ENCODE data around the gene GDF9.

GDF9 gene, protein sequence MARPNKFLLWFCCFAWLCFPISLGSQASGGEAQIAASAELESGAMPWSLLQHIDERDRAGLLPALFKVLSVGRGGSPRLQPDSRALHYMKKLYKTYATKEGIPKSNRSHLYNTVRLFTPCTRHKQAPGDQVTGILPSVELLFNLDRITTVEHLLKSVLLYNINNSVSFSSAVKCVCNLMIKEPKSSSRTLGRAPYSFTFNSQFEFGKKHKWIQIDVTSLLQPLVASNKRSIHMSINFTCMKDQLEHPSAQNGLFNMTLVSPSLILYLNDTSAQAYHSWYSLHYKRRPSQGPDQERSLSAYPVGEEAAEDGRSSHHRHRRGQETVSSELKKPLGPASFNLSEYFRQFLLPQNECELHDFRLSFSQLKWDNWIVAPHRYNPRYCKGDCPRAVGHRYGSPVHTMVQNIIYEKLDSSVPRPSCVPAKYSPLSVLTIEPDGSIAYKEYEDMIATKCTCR

DNA sequence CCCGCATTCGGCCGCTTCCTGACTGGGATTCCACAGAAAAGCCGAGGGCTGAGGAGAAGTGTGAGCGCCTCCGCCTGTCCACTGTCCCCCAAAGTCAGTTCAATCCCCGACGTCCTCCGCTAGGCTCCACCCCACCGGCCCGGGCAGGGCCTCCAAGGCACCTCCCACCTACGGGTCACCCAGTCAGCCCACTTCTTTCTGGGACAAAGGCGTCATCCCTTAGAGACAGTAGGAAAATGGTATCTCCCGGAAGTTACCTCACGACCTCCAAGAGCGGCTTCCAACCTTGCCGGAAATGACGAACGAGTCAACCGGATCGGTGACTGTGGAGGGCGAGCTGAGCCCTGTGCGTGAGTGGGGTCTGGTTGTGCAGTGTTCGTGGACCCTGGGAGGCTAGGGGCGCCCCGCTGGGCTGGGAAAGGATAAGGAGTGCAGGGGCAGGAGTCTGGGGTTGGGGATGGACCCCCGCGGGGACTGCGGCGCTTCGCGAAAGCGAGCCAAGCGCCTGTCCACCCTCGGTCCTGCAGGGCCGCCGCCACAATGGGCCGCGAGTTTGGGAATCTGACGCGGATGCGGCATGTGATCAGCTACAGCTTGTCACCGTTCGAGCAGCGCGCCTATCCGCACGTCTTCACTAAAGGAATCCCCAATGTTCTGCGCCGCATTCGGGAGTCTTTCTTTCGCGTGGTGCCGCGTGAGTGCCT is at the start of gene GDF9, which contains the start of gene UQCRQ:
Gene GDF9 (minus strand): TSS at position 128 of the 704 bp plus-strand sequence. CDS start 1,936 bp downstream, outside the sequence.
Gene UQCRQ (plus strand): TSS at position 301 of the 704 bp plus-strand sequence. CDS start 240 bp downstream, at position 541.
- peak; percentile 67 to 80 (median 76) for DNase-seq (ENCODE audit: low read depth in 3 of 3, low spot score in 1 of 3)

DNA sequence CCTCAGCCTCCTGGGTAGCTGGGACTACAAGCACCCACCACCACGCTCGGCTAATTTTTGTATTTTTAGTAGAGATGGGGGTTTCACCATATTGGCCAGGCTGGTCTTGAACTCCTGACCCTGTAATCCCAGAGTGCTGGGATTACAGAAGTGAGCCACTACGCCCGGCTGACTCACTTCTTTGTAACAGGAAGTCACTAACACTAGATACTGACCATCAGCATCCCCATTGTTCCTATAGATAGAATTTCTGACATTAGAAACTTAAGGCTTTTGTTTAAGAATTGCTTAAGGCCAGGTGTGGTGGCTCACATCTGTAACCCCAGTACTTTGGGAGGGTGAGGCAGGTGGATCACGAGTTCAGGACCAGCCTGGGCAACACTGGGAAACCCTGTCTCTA is 49.4 kb upstream of the GDF9 start:
- DNase-seq (ENCODE audit: low read depth in 3 of 3, low spot score in 1 of 3): no peak

DNA sequence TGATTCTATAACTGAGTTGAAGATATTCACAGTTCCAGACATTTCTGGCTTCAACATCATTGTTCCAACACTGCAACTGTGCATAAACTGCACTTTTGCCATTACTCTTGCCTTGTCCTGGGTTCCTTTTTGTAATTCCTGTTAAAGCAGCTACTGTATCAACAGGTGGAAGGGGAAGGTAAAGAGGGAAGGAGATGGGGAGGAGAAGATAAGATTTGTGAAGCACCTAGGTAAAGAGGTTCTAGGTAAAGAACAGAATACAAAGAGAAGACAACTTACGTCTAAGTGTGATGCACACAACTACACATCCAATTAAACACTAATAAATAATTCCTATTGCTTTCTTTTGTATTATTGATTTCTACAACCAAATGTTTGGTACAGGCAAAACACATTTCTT is 43.4 kb upstream of the GDF9 start:
- no peak for DNase-seq (ENCODE audit: low read depth in 3 of 3, low spot score in 1 of 3)

DNA sequence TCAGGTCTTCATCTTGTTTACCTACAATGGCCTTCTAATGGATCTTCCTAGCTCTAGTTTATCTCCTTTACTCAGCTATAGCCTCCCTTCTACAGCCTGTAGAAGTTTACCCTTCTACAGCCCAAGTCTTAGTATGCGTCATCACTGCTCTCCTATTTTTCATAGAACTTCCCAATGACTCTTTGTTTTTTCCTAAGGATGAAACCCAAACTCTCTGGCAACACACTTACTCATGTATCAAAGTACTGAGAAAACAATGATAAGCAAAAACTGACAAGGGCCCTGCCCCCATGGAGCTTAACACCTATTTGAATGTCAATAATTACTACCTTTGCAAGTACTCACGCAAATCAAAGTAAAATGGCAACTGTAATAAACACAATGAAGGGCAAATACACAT is 40.9 kb upstream of the GDF9 start:
- no peak for DNase-seq (ENCODE audit: low read depth in 3 of 3, low spot score in 1 of 3)

DNA sequence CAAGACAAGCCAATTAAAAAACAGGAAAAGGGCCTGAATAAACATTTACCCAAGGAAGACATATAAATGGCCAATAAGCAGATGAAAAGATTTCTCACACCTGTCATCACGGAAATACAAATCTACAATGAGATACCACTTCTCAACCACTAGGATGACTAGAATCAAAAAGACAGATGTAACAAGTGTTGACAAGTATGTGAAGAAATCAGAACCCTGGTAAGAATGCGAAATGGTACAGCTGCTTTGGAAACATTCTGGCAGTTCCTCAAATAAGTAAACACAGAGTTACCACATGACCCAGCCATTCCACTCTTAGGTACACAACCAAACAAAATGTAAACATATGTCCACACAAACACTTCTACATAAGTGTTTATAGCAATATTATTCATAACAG is 39.7 kb upstream of the GDF9 start:
- DNase-seq (ENCODE audit: low read depth in 3 of 3, low spot score in 1 of 3): no peak

DNA sequence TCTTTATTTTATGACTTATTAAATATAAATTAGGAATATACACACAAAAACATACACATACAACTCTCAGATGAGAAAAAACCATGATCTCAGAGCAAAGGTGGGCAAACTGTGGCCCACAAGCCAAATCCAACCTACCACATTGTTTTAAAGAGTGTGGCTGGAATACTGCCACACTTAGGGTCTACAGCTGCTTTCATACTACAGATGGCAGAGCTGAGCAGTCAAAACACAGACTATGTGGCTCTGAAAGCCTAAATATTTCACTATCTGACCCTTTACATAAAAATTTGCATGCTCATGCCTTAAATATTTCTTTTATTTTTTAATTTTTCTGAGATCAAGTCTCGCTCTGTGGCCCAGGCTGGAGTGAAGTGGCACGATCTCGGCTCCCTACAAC is 35.5 kb upstream of the GDF9 start:
- DNase-seq (ENCODE audit: low read depth in 3 of 3, low spot score in 1 of 3): no peak

DNA sequence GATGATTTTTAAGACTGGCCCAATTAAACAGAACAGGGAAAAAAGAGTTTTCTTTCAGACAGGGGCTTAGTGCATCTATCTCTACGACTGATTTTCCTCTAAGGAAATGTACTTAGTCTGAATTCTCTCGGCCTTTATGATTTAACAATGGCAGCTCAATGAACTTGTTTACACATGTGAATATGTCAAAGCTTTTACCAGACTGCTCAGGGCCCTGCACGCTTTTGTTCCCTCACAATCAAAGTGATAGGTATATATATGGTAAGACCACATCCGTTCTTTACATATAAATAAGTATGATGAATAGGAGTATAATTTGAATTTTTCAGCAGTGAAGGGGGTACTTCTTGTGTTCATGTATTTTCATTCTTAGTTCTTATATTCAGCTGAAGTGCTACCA is 34.8 kb upstream of the GDF9 start:
- DNase-seq (ENCODE audit: low read depth in 3 of 3, low spot score in 1 of 3): no peak

DNA sequence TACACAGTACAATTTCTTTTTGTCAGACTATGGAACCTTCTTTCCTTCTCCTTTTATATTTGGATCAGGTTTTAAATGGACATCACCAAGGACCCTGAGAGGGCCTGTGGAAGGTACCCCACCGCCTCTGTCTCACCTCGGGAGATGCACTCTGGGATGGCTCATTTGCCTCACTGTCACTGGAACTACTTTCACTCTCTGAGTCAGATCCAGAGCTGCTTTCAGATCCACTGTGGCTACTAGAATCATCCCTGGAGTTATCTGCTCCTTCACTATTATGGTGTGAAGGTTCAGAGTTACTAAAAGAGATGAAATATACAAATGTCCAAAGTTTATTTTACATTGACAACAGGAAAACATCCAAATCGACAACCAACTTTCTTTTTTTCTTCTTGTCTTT is 31.8 kb upstream of the GDF9 start:
- DNase-seq (ENCODE audit: low read depth in 3 of 3, low spot score in 1 of 3): no peak

DNA sequence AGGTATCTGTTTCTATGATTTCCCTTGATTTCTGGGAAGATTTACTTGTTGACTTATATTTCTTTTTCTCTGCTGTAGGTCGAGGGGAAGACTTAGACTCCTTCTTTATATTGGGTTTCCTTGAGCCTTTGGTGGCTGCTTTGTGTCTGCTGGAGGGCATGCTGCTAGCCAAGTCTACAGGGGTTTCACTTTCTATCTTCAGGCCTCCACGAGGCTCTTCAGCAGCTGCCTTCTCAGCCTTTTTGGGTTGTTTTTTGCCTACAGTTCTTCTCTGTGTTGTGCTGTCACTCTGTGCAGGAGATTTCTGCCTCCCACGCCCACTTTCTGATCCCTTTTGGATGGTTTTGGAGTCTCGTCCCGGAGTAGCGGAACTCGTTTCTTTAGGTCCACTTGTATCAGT is 30.4 kb upstream of the GDF9 start:
- no peak for DNase-seq (ENCODE audit: low read depth in 3 of 3, low spot score in 1 of 3)

DNA sequence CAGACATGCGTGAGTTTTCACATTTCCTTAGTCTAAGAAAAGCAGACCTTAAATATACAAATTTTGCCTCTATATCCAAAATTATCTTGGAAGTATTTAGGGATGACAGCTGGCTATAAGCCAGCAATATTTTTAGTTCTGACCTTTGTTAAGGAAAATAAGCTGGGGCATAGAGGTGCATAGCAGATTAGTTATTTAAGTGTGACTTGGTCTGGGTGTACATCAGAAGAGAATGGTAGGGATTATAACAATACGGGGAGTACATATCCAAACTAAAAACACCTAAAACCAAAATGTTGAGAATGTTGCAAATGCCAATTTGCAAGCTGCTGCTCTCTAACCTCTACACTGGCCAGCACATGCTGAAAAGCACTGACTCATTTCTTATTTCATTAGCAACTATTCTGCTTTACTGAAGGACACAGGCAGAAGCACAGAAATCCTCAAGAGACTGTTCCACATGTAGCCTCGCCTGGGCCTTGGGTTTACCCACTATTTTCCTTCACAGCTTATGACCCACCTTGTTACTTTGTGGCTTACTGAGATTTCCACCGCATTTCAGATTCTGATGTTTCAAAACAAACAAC is 29.5 kb upstream of the GDF9 start:
- no peak for DNase-seq (ENCODE audit: low read depth in 3 of 3, low spot score in 1 of 3)

DNA sequence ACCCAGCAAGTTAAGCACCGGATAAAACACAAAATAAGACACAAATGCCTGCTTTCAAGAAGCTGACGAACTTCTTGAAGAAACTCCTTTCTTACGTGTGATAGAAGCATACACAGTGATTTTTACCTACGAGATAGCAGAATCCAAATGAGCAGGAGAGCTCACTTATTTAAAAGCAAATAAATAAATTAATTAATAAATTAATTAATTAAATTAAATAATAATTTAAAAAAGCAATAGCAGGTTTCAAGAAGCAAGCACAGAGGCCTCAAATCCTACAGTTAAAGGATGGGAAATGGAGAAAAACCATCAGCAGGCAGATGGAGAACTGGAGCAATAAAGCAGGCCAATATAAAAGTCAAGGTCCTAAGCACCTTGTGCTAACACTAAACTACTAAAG is 24.5 kb upstream of the GDF9 start:
- no peak for DNase-seq (ENCODE audit: low read depth in 3 of 3, low spot score in 1 of 3)

DNA sequence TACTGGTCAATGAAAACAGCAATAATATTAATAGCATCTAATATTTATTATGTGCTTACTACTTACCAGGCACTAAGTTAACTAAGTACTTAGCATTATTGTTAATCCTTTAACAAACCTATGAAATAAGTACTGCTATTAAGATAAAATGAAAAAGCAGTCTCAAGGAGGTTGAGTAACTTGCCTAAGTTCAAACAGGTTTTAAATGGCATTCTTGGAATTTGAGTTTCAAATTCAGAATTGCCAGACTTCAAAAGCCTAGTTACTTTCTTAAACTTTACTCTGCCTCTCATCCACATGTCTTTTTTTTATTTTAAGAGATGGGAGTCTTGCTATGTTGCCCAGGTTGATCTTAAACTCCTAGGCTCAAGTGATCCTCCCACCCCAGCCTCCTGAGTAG is 23.2 kb upstream of the GDF9 start:
- DNase-seq (ENCODE audit: low read depth in 3 of 3, low spot score in 1 of 3): no peak

DNA sequence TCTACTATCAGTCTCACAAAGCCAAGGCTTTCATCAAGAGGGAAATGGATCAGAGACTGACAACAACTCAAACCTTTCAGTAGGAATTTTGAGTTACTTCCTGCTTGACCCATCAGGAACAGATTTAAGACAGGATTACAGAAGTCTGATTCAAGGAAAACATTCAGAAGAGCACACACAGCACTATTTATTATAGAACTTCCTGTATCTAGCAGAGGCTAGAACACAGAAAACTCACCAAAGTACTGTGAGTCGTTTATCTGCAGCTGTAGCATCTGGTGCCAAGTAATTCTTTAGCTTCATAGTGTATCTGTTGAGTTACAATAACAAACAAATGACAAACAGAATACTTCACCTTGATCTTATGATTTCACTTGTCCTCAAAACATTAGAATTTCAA is 21.0 kb upstream of the GDF9 start:
- no peak for DNase-seq (ENCODE audit: low read depth in 3 of 3, low spot score in 1 of 3)

DNA sequence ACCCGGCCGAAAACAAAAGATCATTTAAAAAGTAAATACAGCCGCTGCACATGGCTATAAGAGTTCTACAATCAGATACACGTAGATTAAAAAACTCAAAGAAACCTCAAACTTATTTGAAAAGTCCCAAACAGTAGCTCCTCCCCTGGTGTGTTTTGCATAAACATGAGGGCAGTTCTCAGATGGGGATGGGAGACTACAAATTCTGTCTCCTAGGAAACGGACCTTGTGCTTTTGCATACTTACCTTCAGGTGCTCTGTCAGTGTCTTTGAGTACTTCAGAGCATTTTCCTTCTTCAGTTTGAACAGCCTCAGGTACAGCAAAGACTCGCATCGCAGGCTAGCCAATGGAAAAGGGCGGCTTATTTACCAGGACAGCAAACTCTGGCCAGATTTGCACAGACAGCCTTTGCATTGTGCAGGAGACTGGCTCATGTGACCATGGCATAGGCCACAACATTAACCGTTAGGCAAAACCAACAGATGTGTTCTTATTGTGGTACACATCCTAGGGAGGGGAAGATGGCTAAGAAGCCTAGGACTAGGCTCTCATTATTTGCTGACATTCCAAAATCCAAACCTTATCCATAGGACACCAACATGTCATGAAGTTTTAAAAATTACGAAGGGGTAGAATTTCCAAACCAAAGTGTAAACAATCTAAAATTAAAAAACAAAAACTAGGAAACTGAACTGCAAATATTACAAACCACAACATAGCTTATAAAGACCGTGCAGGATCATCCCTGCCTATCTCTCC is 20.0 kb upstream of the GDF9 start:
- DNase-seq (ENCODE audit: low read depth in 3 of 3, low spot score in 1 of 3): no peak

DNA sequence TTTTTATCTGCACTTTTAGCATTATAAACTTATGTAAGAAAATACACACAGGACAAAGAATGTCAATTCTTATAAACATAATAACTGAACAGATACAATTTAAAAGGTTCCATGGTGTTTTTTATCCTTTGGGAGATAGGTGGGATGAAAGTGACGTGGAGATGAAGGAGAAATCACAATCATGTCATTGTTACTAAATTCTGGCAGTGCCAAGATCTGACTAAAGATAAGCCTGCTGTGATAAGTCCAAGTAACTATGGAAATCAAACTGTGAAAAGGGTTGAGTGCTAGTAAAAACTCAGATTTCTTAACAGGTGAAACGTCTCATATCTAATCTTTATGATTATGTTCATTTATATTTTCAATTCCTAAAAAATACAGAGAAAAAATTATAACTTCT is 18.3 kb upstream of the GDF9 start:
- DNase-seq (ENCODE audit: low read depth in 3 of 3, low spot score in 1 of 3): no peak

DNA sequence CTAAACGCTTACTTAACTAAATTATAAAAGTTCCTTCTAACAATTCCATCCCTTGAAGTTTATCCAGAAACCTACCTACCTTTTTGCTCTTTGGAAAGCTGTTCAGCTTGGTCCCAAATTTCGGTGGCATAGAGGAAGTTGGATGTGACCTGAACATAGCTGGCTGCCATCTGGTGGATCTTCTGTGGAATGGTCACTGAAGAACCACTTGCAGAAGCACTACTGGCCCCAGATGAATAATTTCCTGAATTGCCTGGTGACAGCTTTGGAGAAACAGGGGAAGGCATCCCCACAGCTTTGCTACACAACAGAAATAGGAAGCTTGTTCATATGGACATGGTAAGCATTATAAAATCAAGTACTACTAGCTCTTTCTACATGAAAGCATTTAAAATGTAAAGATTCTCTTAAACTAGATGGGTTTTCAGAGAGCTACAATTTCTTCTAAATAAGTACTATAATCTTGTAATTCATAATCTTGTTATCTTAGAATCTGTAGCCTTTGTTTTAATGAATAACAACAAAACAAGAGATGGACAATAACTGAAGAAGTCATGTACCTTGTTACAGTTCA is 17.1 kb upstream of the GDF9 start:
- DNase-seq (ENCODE audit: low read depth in 3 of 3, low spot score in 1 of 3): no peak

DNA sequence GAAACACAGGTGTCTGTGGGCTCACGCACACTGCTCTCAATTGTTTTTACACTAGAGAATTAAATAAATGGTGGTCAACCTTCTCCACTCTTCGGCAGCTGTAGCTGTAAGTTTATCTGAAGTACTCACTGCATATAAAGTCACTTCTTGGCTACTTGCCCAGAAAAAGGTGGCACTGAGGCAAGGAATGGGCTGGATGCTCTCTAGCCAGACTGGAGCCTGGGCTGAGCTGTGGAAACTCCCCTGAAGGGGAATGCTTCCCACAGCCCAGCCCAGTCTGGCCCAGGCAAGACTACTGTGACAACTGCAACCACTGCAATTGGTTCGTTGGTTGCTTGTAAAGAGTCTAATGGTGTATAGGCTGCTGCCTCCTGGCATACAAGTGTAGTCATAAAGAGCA is 11.7 kb upstream of the GDF9 start:
- DNase-seq (ENCODE audit: low read depth in 3 of 3, low spot score in 1 of 3): no peak

DNA sequence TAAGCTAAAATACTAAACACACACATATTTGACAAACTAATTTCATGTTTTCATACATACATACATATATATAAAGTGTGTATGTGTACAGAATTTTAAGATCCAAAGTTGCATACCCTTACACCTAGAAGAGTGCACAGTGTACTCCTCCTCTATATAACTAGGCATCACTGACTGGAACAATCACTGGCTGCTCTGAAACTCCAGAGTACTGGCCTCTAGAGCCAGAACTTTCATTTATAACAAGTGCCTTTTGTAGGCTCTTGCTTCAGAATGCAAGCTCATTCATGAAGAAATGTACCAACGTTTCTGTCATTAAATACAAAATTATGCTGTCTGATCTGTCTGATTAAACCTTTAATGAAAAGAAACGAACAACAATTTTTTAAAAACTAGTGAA is 11.2 kb upstream of the GDF9 start:
- no peak for DNase-seq (ENCODE audit: low read depth in 3 of 3, low spot score in 1 of 3)

DNA sequence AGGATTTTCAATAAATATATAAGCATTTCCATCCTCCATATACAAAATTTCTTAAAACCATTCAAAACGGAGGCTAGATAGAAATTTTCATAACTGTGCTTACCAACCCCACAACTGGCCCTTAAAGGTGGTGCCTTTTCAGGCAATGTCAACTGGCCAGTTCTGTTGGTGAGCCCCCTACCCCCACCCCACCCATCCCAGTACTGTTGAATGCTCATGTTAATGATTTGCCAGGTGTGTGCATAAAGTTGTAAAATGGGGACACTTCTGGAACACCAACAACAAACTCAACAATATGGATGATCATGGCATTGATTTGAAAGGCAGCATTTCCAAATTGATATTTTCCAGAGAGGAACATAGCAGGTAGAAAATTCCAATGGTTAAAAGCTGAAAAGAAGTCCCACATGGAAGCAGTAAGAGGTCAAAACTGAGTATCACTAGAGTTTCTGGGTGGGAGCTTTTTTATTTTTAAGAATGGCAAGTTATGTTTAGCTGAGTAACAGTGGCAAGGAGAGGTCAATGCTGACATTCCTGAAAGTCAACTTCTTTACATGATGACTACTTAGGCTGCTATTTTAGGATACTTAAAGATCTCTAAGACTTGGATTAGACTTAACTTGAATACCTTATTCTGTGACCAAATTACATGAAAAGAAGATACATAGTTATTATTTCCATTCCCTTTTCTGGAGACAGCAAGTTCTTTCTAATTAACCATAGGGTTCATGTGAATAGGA is 9.9 kb upstream of the GDF9 start:
- DNase-seq (ENCODE audit: low read depth in 3 of 3, low spot score in 1 of 3): no peak

DNA sequence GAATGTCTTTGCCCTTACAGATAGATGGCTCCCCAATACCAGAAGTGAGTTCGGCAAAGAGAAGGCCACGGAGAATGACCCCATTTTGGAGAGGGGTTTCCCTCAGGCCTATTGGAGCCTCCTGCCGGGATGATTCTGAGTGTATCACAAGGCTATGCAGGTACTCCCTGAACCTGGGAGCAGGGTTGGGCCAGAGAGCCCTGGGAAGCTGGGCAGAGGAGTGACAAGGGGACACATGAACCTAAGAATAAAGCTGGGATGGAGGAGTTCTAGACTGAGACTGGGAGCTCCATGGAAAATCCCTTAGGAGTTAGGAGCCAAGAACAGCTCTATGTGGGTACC is 7.6 kb upstream of the GDF9 start:
- no peak for DNase-seq (ENCODE audit: low read depth in 3 of 3, low spot score in 1 of 3)
